GM19023 (cell line): ENCODE results near the gene USP32.

ENCODE experiments used
- ATAC-seq: cut with Tn5 transposase; IDR thresholded peaks from one replicate; pipeline ENCODE4 v1.9.1; 2021; ENCODE audit warnings: mild to moderate bottlenecking, moderate library complexity; ENCODE audit not compliant: unreplicated experiment

Gene USP32

GRCh38 chr17:60303406-60304099, 88.4 kb downstream of the USP32 start:
- ATAC-seq: no peak

- ATAC-seq: no peak
These were observed 90.3 kb downstream of the USP32 start for GRCh38 chr17:60301649-60302048.

GRCh38 chr17:60300949-60301348, 91.0 kb downstream of the USP32 start:
- ATAC-seq: no peak

- ATAC-seq: no peak
These were observed 91.9 kb downstream of the USP32 start for GRCh38 chr17:60300011-60300410.

- no peak for ATAC-seq
These were observed 94.1 kb downstream of the USP32 start for GRCh38 chr17:60297760-60298401.

- ATAC-seq: no peak
These were observed 95.8 kb downstream of the USP32 start for GRCh38 chr17:60296177-60296576.

GRCh38 chr17:60293580-60294335, 98.2 kb downstream of the USP32 start:
- ATAC-seq: no peak

GRCh38 chr17:60292697-60293096, 99.2 kb downstream of the USP32 start:
- ATAC-seq: no peak

GRCh38 chr17:60284709-60285108, 107.2 kb downstream of the USP32 start:
- no peak for ATAC-seq

- ATAC-seq: no peak
These were observed 108.1 kb downstream of the USP32 start for GRCh38 chr17:60283816-60284215.

GRCh38 chr17:60280673-60281072, 111.3 kb downstream of the USP32 start:
- no peak for ATAC-seq

GRCh38 chr17:60278237-60278636, 113.7 kb downstream of the USP32 start:
- no peak for ATAC-seq

- ATAC-seq: no peak
These were observed 114.7 kb downstream of the USP32 start for GRCh38 chr17:60277258-60277657.

- ATAC-seq: no peak
These were observed 122.5 kb downstream of the USP32 start for GRCh38 chr17:60269417-60269816.

GRCh38 chr17:60260540-60260939, 131.4 kb downstream of the USP32 start:
- no peak for ATAC-seq

GRCh38 chr17:60258313-60258712, 133.6 kb downstream of the USP32 start:
- ATAC-seq: no peak

- ATAC-seq: no peak
These were observed 135.8 kb downstream of the USP32 start for GRCh38 chr17:60256174-60256573.

GRCh38 chr17:60253048-60253447, 138.9 kb downstream of the USP32 start:
- ATAC-seq: no peak

- no peak for ATAC-seq
These were observed 139.5 kb downstream of the USP32 start for GRCh38 chr17:60252459-60252858.

GRCh38 chr17:60249290-60249826, 142.6 kb downstream of the USP32 start:
- no peak for ATAC-seq

- ATAC-seq: no peak
These were observed 143.2 kb downstream of the USP32 start for GRCh38 chr17:60248618-60249289.
